MM.1S (cell line): ENCODE data around the gene UNC5CL.

Experiments used
- EZH2phosphoT487 ChIP-seq: fragments of 300-600 bp; sonication (generic); IDR thresholded peaks from 2 replicates; pipeline ENCODE4 v1.6.1; 2018; ENCODE audit warnings: antibody characterized with exemption, low read length
- TF ChIP-seq, protein P1 (sequence below): fragments of 300-600 bp; sonication (generic); IDR thresholded peaks from 2 replicates; pipeline ENCODE4 v1.5.1; 2016; ENCODE audit warnings: antibody characterized with exemption, low read length, mixed read lengths

DNA sequence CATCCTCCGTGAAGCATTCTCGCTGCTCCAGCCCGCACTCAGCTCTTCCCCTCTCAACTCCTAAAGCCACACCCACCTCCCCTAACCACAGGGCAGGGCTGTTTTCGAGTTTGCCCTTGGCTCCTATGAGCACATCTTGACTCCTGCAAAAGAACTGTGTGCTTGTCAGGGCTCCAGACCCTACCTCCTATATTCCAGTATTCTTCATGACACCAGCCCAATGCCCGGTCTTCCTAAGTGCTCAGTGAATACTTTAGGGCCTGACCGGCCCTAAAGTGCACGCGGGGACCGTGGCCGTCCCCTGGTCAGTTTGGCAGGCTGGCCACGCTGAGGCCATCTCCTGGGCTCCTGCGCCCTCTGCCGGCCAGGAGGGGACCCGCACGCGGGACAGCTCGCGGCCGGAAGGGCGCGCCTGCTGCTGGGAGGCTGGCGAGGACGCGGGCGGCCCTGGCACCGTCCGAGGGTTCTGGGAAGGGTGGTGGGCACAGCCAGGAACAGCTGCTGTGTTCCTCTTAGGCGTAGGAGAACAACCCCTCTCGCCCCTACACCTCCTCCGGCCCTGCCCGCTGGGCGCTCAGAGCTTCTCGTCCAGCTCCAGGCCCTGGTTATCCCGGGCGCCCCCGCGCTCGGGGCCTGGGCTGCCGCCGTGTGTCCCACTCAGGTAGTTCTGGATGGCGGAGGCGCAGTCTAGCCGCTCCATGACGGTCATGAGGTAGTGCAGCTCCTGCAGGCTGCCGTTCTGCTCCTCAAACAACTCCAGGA lies 11.0 kb downstream of the UNC5CL start:
- no peak for TF ChIP-seq EZH2phosphoT487
- TF ChIP-seq, protein P1, sequence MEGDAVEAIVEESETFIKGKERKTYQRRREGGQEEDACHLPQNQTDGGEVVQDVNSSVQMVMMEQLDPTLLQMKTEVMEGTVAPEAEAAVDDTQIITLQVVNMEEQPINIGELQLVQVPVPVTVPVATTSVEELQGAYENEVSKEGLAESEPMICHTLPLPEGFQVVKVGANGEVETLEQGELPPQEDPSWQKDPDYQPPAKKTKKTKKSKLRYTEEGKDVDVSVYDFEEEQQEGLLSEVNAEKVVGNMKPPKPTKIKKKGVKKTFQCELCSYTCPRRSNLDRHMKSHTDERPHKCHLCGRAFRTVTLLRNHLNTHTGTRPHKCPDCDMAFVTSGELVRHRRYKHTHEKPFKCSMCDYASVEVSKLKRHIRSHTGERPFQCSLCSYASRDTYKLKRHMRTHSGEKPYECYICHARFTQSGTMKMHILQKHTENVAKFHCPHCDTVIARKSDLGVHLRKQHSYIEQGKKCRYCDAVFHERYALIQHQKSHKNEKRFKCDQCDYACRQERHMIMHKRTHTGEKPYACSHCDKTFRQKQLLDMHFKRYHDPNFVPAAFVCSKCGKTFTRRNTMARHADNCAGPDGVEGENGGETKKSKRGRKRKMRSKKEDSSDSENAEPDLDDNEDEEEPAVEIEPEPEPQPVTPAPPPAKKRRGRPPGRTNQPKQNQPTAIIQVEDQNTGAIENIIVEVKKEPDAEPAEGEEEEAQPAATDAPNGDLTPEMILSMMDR = peak; percentile 97
